ENCODE measurements around the gene PCDHGA8.

GRCh38 chr5:141434006-141434405 lies 41.6 kb downstream of the PCDHGA8 start:
- no peak for TF ChIP-seq CTCF (IDR thresholded peaks at IDR 0.05)
- no peak for TF ChIP-seq SIN3A (IDR thresholded peaks at IDR 0.05; ENCODE audit: borderline replicate concordance, low read depth, low read length)
- TF ChIP-seq RAD21 (IDR thresholded peaks at IDR 0.05; ENCODE audit: low read length): no peak
- no peak for TF ChIP-seq CHD2 (IDR thresholded peaks at IDR 0.05; ENCODE audit: low read length, partially characterized antibody)
- TF ChIP-seq MAX (IDR thresholded peaks at IDR 0.05; ENCODE audit: low read depth): no peak
- no peak for TF ChIP-seq YY1 (IDR thresholded peaks at IDR 0.05; ENCODE audit: low read depth)
- TF ChIP-seq TEAD4 (IDR thresholded peaks at IDR 0.05; ENCODE audit: borderline replicate concordance, insufficient read depth): no peak
- TF ChIP-seq EZH2phosphoT487 (IDR thresholded peaks at IDR 0.05; ENCODE audit: borderline replicate concordance, low read depth): no peak
- no peak for TF ChIP-seq POLR2AphosphoS5 (IDR thresholded peaks at IDR 0.05; ENCODE audit: low read depth, low read length)
- no peak for TF ChIP-seq ZBTB33 (IDR thresholded peaks at IDR 0.05; ENCODE audit: borderline replicate concordance, low read depth)
- no peak for TF ChIP-seq TAF1 (IDR thresholded peaks at IDR 0.05; ENCODE audit: borderline replicate concordance, low read depth, low read length)
- TF ChIP-seq NFIC (IDR thresholded peaks at IDR 0.05; ENCODE audit: borderline replicate concordance): no peak
- TF ChIP-seq FOXM1 (IDR thresholded peaks at IDR 0.05; ENCODE audit: low read depth): no peak
